Keratinocyte (primary cell): ENCODE data around the gene RHBDF1. TPM values are rescaled to one million over a fixed set of nuclear protein-coding genes. Genes with fewer than 3 reads are reported as not detected.
"Not testable (repeated sequence)": the region's sequence is repeated elsewhere in the genome, so short reads cannot be mapped to it uniquely, and the experiment has no call there.

Experiments
- DNase-seq: peaks from one replicate; pipeline ENCODE4 v3.0.0-alpha.2; 2011; ENCODE audit warnings: low read depth, missing footprints, low spot score
- FAIRE-seq: peaks from 2 replicates; lab custom pipeline; 2011; peaks lifted over from hg19 to GRCh38; lab: Jason Lieb, UNC
- H2AFZ ChIP-seq: 2 replicates; pipeline ENCODE4 v1.6.0; 2012; ENCODE audit warnings: low read length, control low read depth, inconsistent platforms; ENCODE audit not compliant: control insufficient read depth
- H3K27ac ChIP-seq: 2 replicates; pipeline ENCODE4 v1.5.1; 2011; ENCODE audit warnings: low read length; ENCODE audit not compliant: control insufficient read depth, insufficient read depth
- H3K27me3 ChIP-seq: 3 replicates; pipeline ENCODE4 v1.6.0; 2011; ENCODE audit warnings: low read length; ENCODE audit not compliant: control insufficient read depth, insufficient read depth; ENCODE audit errors: extremely low read depth
- H3K36me3 ChIP-seq, 2 experiments: 2 replicates in 1 of 2; 3 replicates in 1 of 2; pipeline ENCODE4 v1.5.1; 2011; ENCODE audit warnings: low read length in 2 of 2, mild to moderate bottlenecking in 1 of 2; ENCODE audit not compliant: control insufficient read depth in 2 of 2, insufficient read depth in 2 of 2; ENCODE audit errors: extremely low read depth in 1 of 2
- H3K4me1 ChIP-seq: 3 replicates; pipeline ENCODE4 v1.5.1; 2011; ENCODE audit warnings: low read length; ENCODE audit not compliant: control insufficient read depth, insufficient read depth; ENCODE audit errors: extremely low read depth
- H3K4me2 ChIP-seq: 3 replicates; pipeline ENCODE4 v1.6.0; 2011; ENCODE audit warnings: low read depth, low read length; ENCODE audit not compliant: control insufficient read depth, insufficient read depth; ENCODE audit errors: extremely low read depth
- H3K4me3 ChIP-seq, 3 experiments: fragments of 200-600 bp in 1 of 3; sonication (generic) in 1 of 3; 2 replicates in 2 of 3; 3 replicates in 1 of 3; pipeline ENCODE4 v1.5.1; 2011 to 2016; ENCODE audit warnings: low read length in 3 of 3, mild to moderate bottlenecking in 3 of 3, control low read depth in 2 of 3, inconsistent platforms in 1 of 3, low read depth in 1 of 3, mixed read lengths in 1 of 3, mixed run types in 1 of 3, moderate library complexity in 1 of 3; ENCODE audit not compliant: control insufficient read depth in 2 of 3, insufficient read depth in 2 of 3; ENCODE audit errors: extremely low read depth in 1 of 3
- H3K79me2 ChIP-seq: 2 replicates; pipeline ENCODE4 v1.6.0; 2012; ENCODE audit warnings: low read length; ENCODE audit not compliant: control insufficient read depth, insufficient read depth
- H3K9ac ChIP-seq: 3 replicates; pipeline ENCODE4 v1.6.0; 2011; ENCODE audit warnings: low read length; ENCODE audit not compliant: control insufficient read depth, insufficient read depth; ENCODE audit errors: extremely low read depth
- H3K9me1 ChIP-seq: 3 replicates; pipeline ENCODE4 v1.6.0; 2011; ENCODE audit warnings: low read length; ENCODE audit not compliant: control insufficient read depth, insufficient read depth; ENCODE audit errors: extremely low read depth
- H3K9me3 ChIP-seq: 2 replicates; pipeline ENCODE4 v1.5.1; 2012; ENCODE audit warnings: low read depth, low read length; ENCODE audit not compliant: control insufficient read depth
- H4K20me1 ChIP-seq: 3 replicates; pipeline ENCODE4 v1.6.0; 2011; ENCODE audit warnings: low read length; ENCODE audit not compliant: control insufficient read depth, insufficient read depth; ENCODE audit errors: extremely low read depth
- dilution Hi-C: fragments of 300-500 bp; cut with MboI; formaldehyde crosslinking; loops from one replicate; pipeline ENCODE4 v1.7.0; 2020; ENCODE audit warnings: low sequenced_read_pairs; ENCODE audit not compliant: extremely low pct_ligation_motif_present
- polyA plus RNA-seq, 5 experiments: library from polyadenylated mRNA; depleted of rRNA in 3 of 5; stranded (reverse) in 3 of 5; stranded (forward) in 1 of 5; unstranded in 1 of 5; fragments of >200 nt; gene quantifications; 1 replicate in 1 of 5; 2 replicates in 3 of 5; 3 replicates in 1 of 5; pipeline versions ENCODE4 v1.2.1 to v1.2.3, GENCODE V29; 2011 to 2012; ENCODE audit warnings: missing spikeins in 2 of 5, low read depth in 1 of 5, low replicate concordance in 1 of 5

The RHBDF1 gene
- polyA plus RNA-seq, 1 donor (not counting 4 experiments of a cell fraction or from before 2014, with no cell fraction given), result 20.4 TPM

DNA sequence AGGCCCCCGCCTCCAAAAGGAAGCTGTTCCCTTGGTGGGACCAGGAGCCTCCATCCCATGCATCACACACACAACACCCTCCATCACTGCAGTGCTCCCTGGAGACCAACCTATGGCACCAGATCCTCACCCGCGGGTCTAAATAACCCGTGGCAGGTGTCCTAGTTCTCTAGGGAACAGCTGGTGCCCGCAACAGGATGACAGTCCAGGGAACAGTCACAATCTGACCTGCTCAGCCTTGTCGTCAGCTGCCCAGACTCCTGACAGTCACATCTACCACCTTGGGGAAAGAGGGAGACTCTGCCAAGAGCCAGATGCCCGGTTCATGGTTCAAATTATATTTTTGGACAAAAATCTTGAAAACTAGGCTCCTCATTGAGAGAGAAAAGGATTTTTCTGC lies 41.8 kb downstream of the RHBDF1 start:
- dilution Hi-C loops, H3K36me3 ChIP-seq, H3K9ac ChIP-seq, H3K4me1 ChIP-seq, H3K4me2 ChIP-seq, H3K9me3 ChIP-seq, FAIRE-seq, H3K27me3 ChIP-seq, H2AFZ ChIP-seq, H3K27ac ChIP-seq, H3K79me2 ChIP-seq, H4K20me1 ChIP-seq, H3K9me1 ChIP-seq, DNase-seq, H3K4me3 ChIP-seq: not testable (repeated sequence)

DNA sequence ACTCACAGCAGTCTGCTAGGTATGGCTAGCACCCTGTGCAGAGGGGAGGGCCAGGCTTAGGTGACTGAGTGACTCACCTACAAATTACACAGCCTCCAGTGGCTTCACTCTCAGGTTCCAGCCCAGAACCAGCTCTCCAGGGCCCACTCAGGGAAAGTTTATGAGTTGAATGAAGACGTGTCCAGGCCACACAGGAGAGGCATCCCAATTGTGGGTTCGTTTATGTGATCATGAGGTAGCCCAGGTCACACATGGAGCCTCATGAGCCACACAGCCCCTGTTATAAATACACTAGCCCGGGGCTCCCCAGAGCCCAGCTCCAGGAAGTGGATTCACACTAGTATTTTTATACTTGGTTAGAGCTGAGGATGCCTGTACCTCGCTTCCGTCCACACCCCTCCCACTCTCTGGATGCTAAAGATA lies 46.5 kb downstream of the RHBDF1 start:
- H3K27ac ChIP-seq, FAIRE-seq, H3K36me3 ChIP-seq, H3K9me3 ChIP-seq, H3K4me2 ChIP-seq, DNase-seq, H3K9me1 ChIP-seq, H4K20me1 ChIP-seq, H3K4me3 ChIP-seq, H3K79me2 ChIP-seq, H3K4me1 ChIP-seq, H2AFZ ChIP-seq, H3K9ac ChIP-seq, H3K27me3 ChIP-seq, dilution Hi-C loops: not testable (repeated sequence)

DNA sequence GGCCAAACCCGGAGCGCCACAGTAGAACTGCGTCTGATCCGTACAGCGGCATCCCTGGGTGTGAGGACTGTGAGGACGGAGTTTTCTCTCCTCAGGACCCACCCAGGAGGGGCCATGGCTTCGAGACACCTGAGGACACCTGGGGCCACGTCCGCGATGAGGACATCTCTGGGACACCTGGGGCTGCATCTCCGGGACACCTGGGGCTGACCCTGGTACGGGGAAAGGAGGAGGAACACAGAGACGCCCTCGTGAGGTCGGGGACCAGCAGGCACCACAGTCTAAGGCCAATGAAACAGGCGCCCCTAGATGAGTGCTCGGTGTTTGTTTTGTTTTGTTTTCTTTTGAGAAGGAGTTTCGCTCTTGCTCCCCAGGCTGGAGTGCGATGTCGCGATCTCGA lies 48.3 kb downstream of the RHBDF1 start:
- H3K9ac ChIP-seq, H3K36me3 ChIP-seq, DNase-seq, H3K4me1 ChIP-seq, H3K27me3 ChIP-seq, dilution Hi-C loops, H3K4me3 ChIP-seq, H3K9me1 ChIP-seq, H4K20me1 ChIP-seq, H3K27ac ChIP-seq, H3K4me2 ChIP-seq, H3K79me2 ChIP-seq, FAIRE-seq, H3K9me3 ChIP-seq, H2AFZ ChIP-seq: not testable (repeated sequence)

DNA sequence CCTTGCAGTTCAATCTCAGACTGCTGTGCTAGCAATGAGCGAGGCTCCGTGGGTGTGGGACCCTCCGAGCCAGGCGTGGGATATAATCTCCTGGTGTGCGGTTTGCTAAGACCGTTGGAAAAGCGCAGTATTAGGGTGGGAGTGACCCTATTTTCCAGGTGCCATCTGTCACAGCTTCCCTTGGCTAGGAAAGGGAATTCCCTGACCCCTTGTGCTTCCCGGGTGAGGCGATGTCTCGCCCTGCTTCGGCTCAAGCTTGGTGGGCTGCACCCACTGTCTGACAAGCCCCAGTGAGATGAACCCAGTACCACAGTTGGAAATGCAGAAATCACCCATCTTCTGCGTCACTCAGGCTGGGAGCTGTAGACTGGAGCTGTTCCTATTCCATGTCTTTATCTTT lies 51.5 kb downstream of the RHBDF1 start:
- H3K4me3 ChIP-seq, FAIRE-seq, H3K4me2 ChIP-seq, DNase-seq, dilution Hi-C loops, H4K20me1 ChIP-seq, H2AFZ ChIP-seq, H3K9me3 ChIP-seq, H3K9me1 ChIP-seq, H3K27ac ChIP-seq, H3K27me3 ChIP-seq, H3K36me3 ChIP-seq, H3K4me1 ChIP-seq, H3K9ac ChIP-seq, H3K79me2 ChIP-seq: not testable (repeated sequence)

DNA sequence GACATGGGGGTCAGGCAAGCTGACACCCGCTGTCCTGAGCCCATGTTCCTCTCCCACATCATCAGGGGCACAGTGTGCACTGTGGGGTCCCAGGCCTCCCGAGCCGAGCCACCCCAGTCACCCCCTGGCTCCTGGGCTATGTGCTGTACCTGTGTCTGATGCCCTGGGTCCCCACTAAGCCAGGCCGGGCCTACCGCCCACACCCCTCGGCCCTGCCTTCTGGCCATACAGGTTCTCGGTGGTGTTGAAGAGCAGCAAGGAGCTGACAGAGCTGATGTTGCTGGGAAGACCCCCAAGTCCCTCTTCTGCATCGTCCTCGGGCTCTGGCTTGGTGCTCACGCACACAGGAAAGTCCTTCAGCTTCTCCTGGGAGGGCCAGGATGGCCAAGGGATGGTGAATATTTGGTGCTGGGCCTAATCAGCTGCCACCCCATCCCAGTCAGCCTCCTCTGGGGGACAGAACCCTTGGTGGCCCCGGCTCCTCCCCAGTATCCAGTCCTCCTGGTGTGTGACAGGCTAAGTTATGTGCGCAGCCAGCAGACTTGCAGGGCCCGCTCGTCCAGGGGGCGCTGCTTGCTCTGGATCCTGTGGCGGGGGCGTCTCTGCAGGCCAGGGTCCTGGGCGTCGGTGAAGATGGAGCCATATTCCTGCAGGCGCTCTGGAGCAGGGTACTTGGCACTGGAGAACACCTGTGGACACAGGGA lies 55.2 kb downstream of the RHBDF1 start:
- DNase-seq, H2AFZ ChIP-seq, dilution Hi-C loops, H3K79me2 ChIP-seq, H3K27me3 ChIP-seq, H4K20me1 ChIP-seq, H3K4me1 ChIP-seq, H3K9ac ChIP-seq, H3K9me1 ChIP-seq, H3K4me3 ChIP-seq, H3K4me2 ChIP-seq, H3K36me3 ChIP-seq, H3K9me3 ChIP-seq, FAIRE-seq, H3K27ac ChIP-seq: not testable (repeated sequence)
